C1 segment of cervical spinal cord (tissue), 14 donors: ENCODE data around the gene CDK8.

Source experiments
- DNase-seq, 14 donors: peaks; one replicate each; lab custom pipeline; 2025; lab: John Stamatoyannopoulos, UW

CDK8 gene

GRCh38 chr13:26382366-26382765, 128.4 kb downstream of the CDK8 start:
- no peak for DNase-seq

GRCh38 chr13:26382835-26383234, 128.9 kb downstream of the CDK8 start:
- DNase-seq = no peak

- DNase-seq = no peak
These were observed 130.7 kb downstream of the CDK8 start for GRCh38 chr13:26384587-26384986.

GRCh38 chr13:26386026-26386425, 132.1 kb downstream of the CDK8 start:
- no peak for DNase-seq

- DNase-seq = no peak
These were observed 136.3 kb downstream of the CDK8 start for GRCh38 chr13:26390203-26390602.

- DNase-seq = no peak
These were observed 146.6 kb downstream of the CDK8 start for GRCh38 chr13:26400545-26400944.

GRCh38 chr13:26401069-26401468, 147.1 kb downstream of the CDK8 start:
- DNase-seq = no peak

- DNase-seq = no peak
These were observed 147.7 kb downstream of the CDK8 start for GRCh38 chr13:26401578-26402021.

- DNase-seq = peak in 1 of 14 donors; percentile 39
These were observed 152.9 kb downstream of the CDK8 start for GRCh38 chr13:26406791-26407190.

GRCh38 chr13:26411206-26411605, 157.3 kb downstream of the CDK8 start:
- DNase-seq = no peak

- DNase-seq = no peak
These were observed 158.3 kb downstream of the CDK8 start for GRCh38 chr13:26412263-26412662.

- DNase-seq = no peak
These were observed 159.2 kb downstream of the CDK8 start for GRCh38 chr13:26412936-26413716.

GRCh38 chr13:26420282-26420960, 166.5 kb downstream of the CDK8 start:
- no peak for DNase-seq

- peak in 1 of 14 donors; percentile 67 for DNase-seq
These were observed 168.1 kb downstream of the CDK8 start for GRCh38 chr13:26422036-26422435.

GRCh38 chr13:26423629-26424028, 169.7 kb downstream of the CDK8 start:
- DNase-seq = peak in 2 of 14 donors; percentile 9 to 10

GRCh38 chr13:26424181-26424580, 170.3 kb downstream of the CDK8 start:
- DNase-seq = peak in 1 of 14 donors; percentile 5

GRCh38 chr13:26425443-26426358, 171.8 kb downstream of the CDK8 start:
- peak in 4 of 14 donors; percentile 3 to 22 (median 10) for DNase-seq

GRCh38 chr13:26433776-26434175, 179.8 kb downstream of the CDK8 start:
- DNase-seq = no peak

GRCh38 chr13:26435171-26435570, 181.2 kb downstream of the CDK8 start:
- DNase-seq = no peak

- DNase-seq = no peak
These were observed 181.7 kb downstream of the CDK8 start for GRCh38 chr13:26435646-26436045.

GRCh38 chr13:26436914-26437313, 183.0 kb downstream of the CDK8 start:
- no peak for DNase-seq

- DNase-seq = no peak
These were observed 186.2 kb downstream of the CDK8 start for GRCh38 chr13:26440111-26440510.
